ENCODE data around the gene SPATA20. TPM values are rescaled to one million over a fixed set of nuclear protein-coding genes. Genes with fewer than 3 reads are reported as not detected.
A peak's percentile ranks its signal among the peaks of the same experiment; 100 is the strongest.

SPATA20 gene
- total and polyA plus RNA-seq, 2 donors, result 8.0 to 12.4 TPM

DNA sequence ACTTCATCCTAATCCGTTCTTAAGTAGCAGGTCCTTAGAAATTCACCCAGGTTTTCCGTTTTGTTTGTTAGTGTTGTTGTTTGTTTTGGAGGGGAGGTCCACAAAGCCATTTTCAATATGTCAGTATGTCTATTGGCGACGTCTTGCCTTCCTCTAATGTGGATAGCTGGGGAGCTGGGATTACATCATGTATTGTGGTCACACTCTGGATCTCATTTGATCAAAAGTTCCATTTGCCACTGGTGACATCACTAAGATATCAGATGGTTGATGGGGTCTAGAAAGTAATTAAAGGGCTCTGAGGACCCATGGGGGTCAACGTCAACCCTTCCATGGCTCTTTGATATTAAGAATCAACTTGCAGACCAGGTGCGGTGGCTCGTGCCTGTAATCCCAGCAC is 17.1 kb upstream of the SPATA20 start:
- Histone ChIP-seq H3K36me3 (ENCODE audit: control insufficient read depth in 2 of 2, insufficient read depth in 2 of 2, low read length in 1 of 2) (no peaks in the 10 kb centered on the region), H3K9me3 (ENCODE audit: control insufficient read depth in 2 of 2, insufficient read depth in 1 of 2, low read length in 1 of 2) (no peaks in the 10 kb centered on the region), H3K4me3 (ENCODE audit: low read length in 2 of 2) (no peak overlapping the region), H3K27ac (ENCODE audit: low read depth in 1 of 2, low read length in 1 of 2) (no peak overlapping the region), H3K4me1 (ENCODE audit: control insufficient read depth in 2 of 2, insufficient read depth in 2 of 2, low read length in 2 of 2) (peaks cover 0 to 11% of the 10 kb centered on the region in 2 donors), H3K27me3 (ENCODE audit: control insufficient read depth in 2 of 2, insufficient read depth in 1 of 2, low read length in 1 of 2) (peaks cover 30 to 57% of the 10 kb centered on the region in 2 donors)
- DNase-seq (ENCODE audit: low read depth in 6 of 9, low spot score in 9 of 9), result no peak
- 98% methylated on average over 7 of the region's 7 CpGs for WGBS

DNA sequence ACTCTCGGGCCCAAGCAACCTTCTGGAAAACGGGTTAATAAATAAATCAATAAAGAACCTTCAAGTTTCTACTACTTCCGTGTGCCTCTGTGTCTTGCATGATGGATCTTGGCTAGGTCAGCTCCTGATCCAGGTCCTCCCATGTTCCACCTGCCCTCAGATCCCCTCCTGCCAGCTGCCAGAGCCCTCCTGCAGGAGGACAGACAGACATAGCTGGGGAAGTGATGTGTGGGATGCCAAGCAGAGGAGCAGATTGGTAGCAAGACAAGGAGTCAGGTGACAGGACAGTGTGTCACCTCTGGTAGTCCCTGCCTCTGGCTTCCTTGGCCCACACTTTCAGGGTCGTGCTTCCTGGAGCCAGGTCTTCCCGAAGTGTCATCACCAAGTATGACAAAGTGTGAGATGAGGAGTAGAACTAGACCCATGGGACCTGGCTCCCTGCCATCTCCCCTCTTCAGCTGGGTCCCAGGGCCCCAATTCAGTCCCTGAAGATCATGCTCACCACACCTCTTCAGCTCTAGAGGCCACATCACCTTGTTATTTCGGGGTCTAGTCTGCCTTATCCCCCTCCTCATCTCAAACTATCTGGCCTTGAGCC is 15.4 kb upstream of the SPATA20 start:
- Histone ChIP-seq H3K27ac (ENCODE audit: low read depth in 1 of 2, low read length in 1 of 2) (no peak overlapping the region), H3K4me3 (ENCODE audit: low read length in 2 of 2) (no peak overlapping the region), H3K4me1 (ENCODE audit: control insufficient read depth in 2 of 2, insufficient read depth in 2 of 2, low read length in 2 of 2) (peaks cover 0 to 11% of the 10 kb centered on the region in 2 donors), H3K36me3 (ENCODE audit: control insufficient read depth in 2 of 2, insufficient read depth in 2 of 2, low read length in 1 of 2) (no peaks in the 10 kb centered on the region), H3K9me3 (ENCODE audit: control insufficient read depth in 2 of 2, insufficient read depth in 1 of 2, low read length in 1 of 2) (no peaks in the 10 kb centered on the region), H3K27me3 (ENCODE audit: control insufficient read depth in 2 of 2, insufficient read depth in 1 of 2, low read length in 1 of 2) (peaks cover 33 to 74% of the 10 kb centered on the region in 2 donors)
- 85% methylated on average over 6 of the region's 6 CpGs for WGBS
- DNase-seq (ENCODE audit: low read depth in 6 of 9, low spot score in 9 of 9), result no peak

DNA sequence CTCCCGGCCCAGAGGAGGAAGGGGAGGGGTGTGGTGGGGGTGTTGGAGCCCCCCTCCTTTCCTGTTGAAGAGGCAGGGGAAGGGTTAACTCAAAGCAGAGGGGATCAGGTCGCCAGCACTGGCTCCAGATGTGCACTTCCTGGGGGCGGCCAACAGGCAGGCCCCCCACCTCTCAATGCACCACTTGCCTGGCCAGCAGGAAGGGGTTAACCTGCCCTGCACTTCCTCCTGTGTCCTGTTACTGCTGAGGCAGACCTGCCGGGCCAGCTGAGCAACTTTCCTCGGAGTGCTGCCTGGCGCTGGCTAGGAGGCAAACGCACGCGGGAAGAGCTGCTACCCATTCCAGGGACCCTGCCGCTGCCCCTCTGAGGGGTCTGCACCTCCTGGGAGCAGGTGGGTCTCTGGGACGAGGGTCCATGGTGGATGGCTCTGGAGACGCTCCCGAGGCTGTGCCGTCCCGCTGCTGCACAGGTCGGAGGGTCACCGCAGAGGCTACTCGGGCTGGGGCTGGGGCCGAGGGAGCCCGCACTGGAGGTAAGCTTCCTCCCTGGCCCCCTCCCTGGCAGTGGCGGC is 14.4 kb upstream of the SPATA20 start, which contains the start of gene EPN3:
EPN3 (plus strand) TSS at position 284 of the 573 bp plus-strand sequence. CDS start 3,822 bp downstream, outside the sequence.
- Histone ChIP-seq H3K27me3 (ENCODE audit: control insufficient read depth in 2 of 2, insufficient read depth in 1 of 2, low read length in 1 of 2) (peaks cover 33 to 74% of the 10 kb centered on the region in 2 donors), H3K27ac (ENCODE audit: low read depth in 1 of 2, low read length in 1 of 2) (peak within 1 kb of the TSS in 1 of 2 donors; percentile 36), H3K4me3 (ENCODE audit: low read length in 2 of 2) (peak within 1 kb of the TSS in 1 of 2 donors; percentile 26), H3K9me3 (ENCODE audit: control insufficient read depth in 2 of 2, insufficient read depth in 1 of 2, low read length in 1 of 2) (no peaks in the 10 kb centered on the region), H3K36me3 (ENCODE audit: control insufficient read depth in 2 of 2, insufficient read depth in 2 of 2, low read length in 1 of 2) (no peaks in the 10 kb centered on the region), H3K4me1 (ENCODE audit: control insufficient read depth in 2 of 2, insufficient read depth in 2 of 2, low read length in 2 of 2) (peaks cover 0 to 8% of the 10 kb centered on the region in 2 donors)
- WGBS, result 2% methylated on average over 21 of the region's 21 CpGs
- DNase-seq (ENCODE audit: low read depth in 6 of 9, low spot score in 9 of 9), result no peak

DNA sequence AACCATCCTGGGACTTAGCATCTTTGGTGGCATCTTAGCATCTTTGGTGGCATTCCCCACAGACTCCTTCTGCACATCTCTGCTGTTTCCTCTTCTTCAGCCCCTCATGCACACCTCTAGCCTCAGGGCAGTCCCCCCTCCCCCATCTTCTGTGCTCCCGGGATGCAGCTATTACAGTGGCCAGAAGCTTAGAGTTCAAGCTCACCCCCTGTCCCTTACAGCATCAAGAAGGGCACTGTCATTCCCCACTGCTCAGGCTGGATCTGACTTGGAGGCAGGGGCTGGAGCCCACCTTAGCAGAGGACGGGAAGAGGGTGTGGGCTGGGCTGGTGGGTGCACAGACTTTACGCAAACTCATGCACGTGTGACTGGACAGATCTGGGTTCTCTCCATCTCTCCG is 13.8 kb upstream of the SPATA20 start:
- DNase-seq (ENCODE audit: low read depth in 6 of 9, low spot score in 9 of 9), result no peak
- H3K9me3 ChIP-seq (ENCODE audit: control insufficient read depth in 2 of 2, insufficient read depth in 1 of 2, low read length in 1 of 2), result no peaks in the 10 kb centered on the region
- H3K36me3 ChIP-seq (ENCODE audit: control insufficient read depth in 2 of 2, insufficient read depth in 2 of 2, low read length in 1 of 2), result no peaks in the 10 kb centered on the region
- H3K27ac ChIP-seq (ENCODE audit: low read depth in 1 of 2, low read length in 1 of 2), result peak overlapping the region in 1 of 2 donors; percentile 36
- peaks cover 0 to 8% of the 10 kb centered on the region in 2 donors for H3K4me1 ChIP-seq (ENCODE audit: control insufficient read depth in 2 of 2, insufficient read depth in 2 of 2, low read length in 2 of 2)
- 26% methylated on average over 5 of the region's 5 CpGs for WGBS
- H3K27me3 ChIP-seq (ENCODE audit: control insufficient read depth in 2 of 2, insufficient read depth in 1 of 2, low read length in 1 of 2), result peaks cover 33 to 75% of the 10 kb centered on the region in 2 donors
- peak overlapping the region in 1 of 2 donors; percentile 26 for H3K4me3 ChIP-seq (ENCODE audit: low read length in 2 of 2)

- 4% methylated on average over 17 of the region's 17 CpGs for WGBS
- H3K36me3 ChIP-seq (ENCODE audit: control insufficient read depth in 2 of 2, insufficient read depth in 2 of 2, low read length in 1 of 2), result no peaks in the 10 kb centered on the region
- peaks cover 33 to 76% of the 10 kb centered on the region in 2 donors for H3K27me3 ChIP-seq (ENCODE audit: control insufficient read depth in 2 of 2, insufficient read depth in 1 of 2, low read length in 1 of 2)
- no peak for DNase-seq (ENCODE audit: low read depth in 6 of 9, low spot score in 9 of 9)
- H3K4me3 ChIP-seq (ENCODE audit: low read length in 2 of 2), result peak overlapping the region in 1 of 2 donors; percentile 26
- peaks cover 0 to 8% of the 10 kb centered on the region in 2 donors for H3K4me1 ChIP-seq (ENCODE audit: control insufficient read depth in 2 of 2, insufficient read depth in 2 of 2, low read length in 2 of 2)
- no peaks in the 10 kb centered on the region for H3K9me3 ChIP-seq (ENCODE audit: control insufficient read depth in 2 of 2, insufficient read depth in 1 of 2, low read length in 1 of 2)
- peak overlapping the region in 1 of 2 donors; percentile 36 for H3K27ac ChIP-seq (ENCODE audit: low read depth in 1 of 2, low read length in 1 of 2)
Measured at GRCh38 chr17:50533720-50534148, 13.2 kb upstream of the SPATA20 start.

DNA sequence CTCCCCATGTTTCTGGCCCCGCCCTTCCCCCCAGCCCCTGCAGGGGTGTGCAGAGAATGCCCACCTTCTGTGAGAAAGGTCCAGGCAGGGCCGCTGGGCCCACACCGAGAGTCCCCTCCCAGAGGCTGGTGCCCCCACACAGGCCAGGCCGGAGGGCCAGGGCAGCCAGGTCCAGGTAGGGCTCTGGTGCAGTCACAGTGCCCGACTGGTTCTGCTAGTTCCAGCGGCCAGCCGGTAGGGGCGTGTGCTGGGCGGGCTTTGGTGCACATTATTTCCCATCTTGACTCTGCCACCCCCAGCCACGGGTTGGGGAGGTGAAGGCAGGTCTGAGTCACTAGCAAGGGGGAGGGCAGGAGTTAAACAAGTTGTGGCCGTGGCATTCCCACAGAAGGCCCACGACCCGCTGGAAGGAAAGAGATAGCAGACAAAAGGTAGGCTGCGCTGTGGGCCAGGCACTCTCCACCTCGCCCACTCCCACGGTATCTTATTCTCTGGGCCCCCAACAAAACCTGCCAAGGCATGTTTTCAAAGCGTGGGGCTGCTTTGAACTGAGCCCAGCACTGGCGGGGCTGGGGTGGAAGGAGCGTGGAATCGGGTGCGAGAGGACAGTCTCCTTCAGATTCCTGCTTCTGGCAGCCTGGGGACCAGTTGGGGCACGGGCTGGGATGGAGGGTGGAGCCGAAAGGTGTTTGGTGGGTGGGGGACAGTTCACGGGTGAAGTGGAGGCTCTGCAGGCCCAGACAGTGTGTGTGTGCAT is 12.6 kb upstream of the SPATA20 start:
- DNase-seq (ENCODE audit: low read depth in 6 of 9, low spot score in 9 of 9), result no peak
- Histone ChIP-seq H3K27ac (ENCODE audit: low read depth in 1 of 2, low read length in 1 of 2) (peak overlapping the region; percentile 25 to 43), H3K4me3 (ENCODE audit: low read length in 2 of 2) (peak overlapping the region in 1 of 2 donors; percentile 26), H3K36me3 (ENCODE audit: control insufficient read depth in 2 of 2, insufficient read depth in 2 of 2, low read length in 1 of 2) (no peaks in the 10 kb centered on the region), H3K4me1 (ENCODE audit: control insufficient read depth in 2 of 2, insufficient read depth in 2 of 2, low read length in 2 of 2) (peaks cover 0 to 8% of the 10 kb centered on the region in 2 donors), H3K27me3 (ENCODE audit: control insufficient read depth in 2 of 2, insufficient read depth in 1 of 2, low read length in 1 of 2) (peaks cover 33 to 74% of the 10 kb centered on the region in 2 donors), H3K9me3 (ENCODE audit: control insufficient read depth in 2 of 2, insufficient read depth in 1 of 2, low read length in 1 of 2) (no peaks in the 10 kb centered on the region)
- 62% methylated on average over 24 of the region's 24 CpGs for WGBS

GRCh38 chr17:50534979-50535326 is 12.0 kb upstream of the SPATA20 start:
- no peak overlapping the region for H3K27ac ChIP-seq (ENCODE audit: low read depth in 1 of 2, low read length in 1 of 2)
- H3K4me3 ChIP-seq (ENCODE audit: low read length in 2 of 2), result peak overlapping the region in 1 of 2 donors; percentile 26
- H3K36me3 ChIP-seq (ENCODE audit: control insufficient read depth in 2 of 2, insufficient read depth in 2 of 2, low read length in 1 of 2), result no peaks in the 10 kb centered on the region
- WGBS, result 94% methylated on average over 2 of the region's 2 CpGs
- no peak for DNase-seq (ENCODE audit: low read depth in 6 of 9, low spot score in 9 of 9)
- peaks cover 0 to 8% of the 10 kb centered on the region in 2 donors for H3K4me1 ChIP-seq (ENCODE audit: control insufficient read depth in 2 of 2, insufficient read depth in 2 of 2, low read length in 2 of 2)
- no peaks in the 10 kb centered on the region for H3K9me3 ChIP-seq (ENCODE audit: control insufficient read depth in 2 of 2, insufficient read depth in 1 of 2, low read length in 1 of 2)
- peaks cover 33 to 77% of the 10 kb centered on the region in 2 donors for H3K27me3 ChIP-seq (ENCODE audit: control insufficient read depth in 2 of 2, insufficient read depth in 1 of 2, low read length in 1 of 2)

DNA sequence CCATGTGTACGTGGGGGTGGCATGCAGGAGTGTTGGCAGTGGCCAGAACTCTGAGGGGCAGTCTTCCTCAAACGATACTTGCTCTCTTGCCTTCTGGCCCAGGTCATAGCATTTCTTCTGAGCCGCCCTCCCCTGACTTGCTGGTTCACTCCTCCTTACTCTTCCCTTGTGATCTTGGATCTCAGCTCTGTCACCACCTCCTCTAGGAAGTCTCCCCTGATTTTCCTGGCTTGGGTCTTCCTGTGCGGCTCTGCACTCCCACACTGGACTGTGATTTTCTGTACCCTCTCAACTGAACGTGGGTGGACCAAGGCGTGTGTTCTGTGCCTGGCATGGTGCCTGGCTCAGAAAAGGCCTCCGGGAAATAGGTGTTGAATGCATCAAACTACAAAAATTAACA is 11.6 kb upstream of the SPATA20 start:
- H3K27me3 ChIP-seq (ENCODE audit: control insufficient read depth in 2 of 2, insufficient read depth in 1 of 2, low read length in 1 of 2), result peaks cover 33 to 79% of the 10 kb centered on the region in 2 donors
- H3K4me3 ChIP-seq (ENCODE audit: low read length in 2 of 2), result no peak overlapping the region
- DNase-seq (ENCODE audit: low read depth in 6 of 9, low spot score in 9 of 9), result no peak
- H3K36me3 ChIP-seq (ENCODE audit: control insufficient read depth in 2 of 2, insufficient read depth in 2 of 2, low read length in 1 of 2), result no peaks in the 10 kb centered on the region
- no peak overlapping the region for H3K27ac ChIP-seq (ENCODE audit: low read depth in 1 of 2, low read length in 1 of 2)
- 93% methylated on average over 7 of the region's 7 CpGs for WGBS
- H3K4me1 ChIP-seq (ENCODE audit: control insufficient read depth in 2 of 2, insufficient read depth in 2 of 2, low read length in 2 of 2), result peaks cover 0 to 8% of the 10 kb centered on the region in 2 donors
- H3K9me3 ChIP-seq (ENCODE audit: control insufficient read depth in 2 of 2, insufficient read depth in 1 of 2, low read length in 1 of 2), result no peaks in the 10 kb centered on the region
